Natural killer cell (primary cell): ENCODE measurements around the gene ZC3HAV1. TPM values are rescaled to one million over a fixed set of nuclear protein-coding genes. Genes with fewer than 3 reads are reported as not detected.

Source experiments
- ATAC-seq, 3 donors: fragments of 150-1000 bp in 2 of 3; fragments of 200-7000 bp in 1 of 3; cut with Tn5 transposase; 1 replicate in 1 of 3; 2 replicates in 2 of 3; pipeline ENCODE4 v1.10.0; 2021; ENCODE audit warnings: mild to moderate bottlenecking in 2 of 3, moderate library complexity in 2 of 3
- DNase-seq, 2 donors: peaks; one replicate each; pipeline versions ENCODE4 v3.0.0 to v3.0.0-alpha.2; 2013 to 2021; ENCODE audit warnings: mixed read lengths in 1 of 2
- H3K27ac ChIP-seq: one replicate; pipeline ENCODE4 v1.5.1; 2013; ENCODE audit warnings: mild to moderate bottlenecking, low read length
- H3K27me3 ChIP-seq: one replicate; pipeline ENCODE4 v1.6.1; 2013; ENCODE audit warnings: low read length; ENCODE audit not compliant: control insufficient read depth, insufficient read depth
- H3K36me3 ChIP-seq: one replicate; pipeline ENCODE4 v1.6.1; 2013; ENCODE audit warnings: low read length; ENCODE audit not compliant: control insufficient read depth, insufficient read depth
- H3K4me1 ChIP-seq: one replicate; pipeline ENCODE4 v1.6.1; 2013; ENCODE audit warnings: low read length; ENCODE audit not compliant: control insufficient read depth, insufficient read depth
- H3K4me3 ChIP-seq: one replicate; pipeline ENCODE4 v1.5.1; 2013; ENCODE audit warnings: low read length
- H3K9me3 ChIP-seq: one replicate; pipeline ENCODE4 v1.6.1; 2013; ENCODE audit warnings: low read length; ENCODE audit not compliant: control insufficient read depth, insufficient read depth
- H3K27ac Mint-ChIP-seq, 2 donors: one replicate each; pipeline ENCODE4 v1.8.0; 2022; ENCODE audit warnings: mild to moderate bottlenecking in 2 of 2, mixed read lengths in 2 of 2, moderate library complexity in 1 of 2
- H3K27me3 Mint-ChIP-seq, 2 donors: one replicate each; pipeline ENCODE4 v1.8.0; 2022; ENCODE audit warnings: low read depth in 2 of 2, mixed read lengths in 2 of 2
- H3K36me3 Mint-ChIP-seq: one replicate; pipeline ENCODE4 v1.8.0; 2022; ENCODE audit warnings: mixed read lengths
- H3K4me1 Mint-ChIP-seq, 2 donors: one replicate each; pipeline ENCODE4 v1.8.0; 2022; ENCODE audit warnings: mixed read lengths in 2 of 2
- H3K4me3 Mint-ChIP-seq: one replicate; pipeline ENCODE4 v1.8.0; 2022; ENCODE audit warnings: mild to moderate bottlenecking, moderate library complexity, mixed read lengths
- H3K9me3 Mint-ChIP-seq, 2 donors: one replicate each; pipeline ENCODE4 v1.8.0; 2022; ENCODE audit warnings: mixed read lengths in 2 of 2
- CTCF ChIP-seq: fragments of 200-600 bp; IDR thresholded peaks from one replicate; pipeline ENCODE4 v1.8.0; 2022; ENCODE audit warnings: antibody characterized with exemption
- WGBS: methylation state at CpG from one replicate; pipeline ENCODE4 v1.1.7; 2013; ENCODE audit warnings: missing lambda C conversion rate; ENCODE audit not compliant: insufficient coverage; 5-methylcytosine and 5-hydroxymethylcytosine counted together
- intact Hi-C: fragments of 100-400 bp; cut with micrococcal nuclease; formaldehyde crosslinking; loops from one replicate; pipeline ENCODE4 v1.14.2; 2022
- total RNA-seq, 4 donors: library from RNA; stranded (reverse); fragments of 120-200 nt in 1 of 4; gene quantifications; one replicate each; pipeline versions ENCODE4 v1.2.3 to v1.2.4, GENCODE V29; 2013 to 2022

ZC3HAV1 gene
- total RNA-seq, 3 donors from 2014 or later (not counting 1 experiment from before 2014, with no cell fraction given), result 129 to 153 (median 137) TPM

- Mint-ChIP-seq H3K4me3 (peak overlapping the region; percentile 88), H3K36me3 (peaks cover 15% of the 10 kb centered on the region), H3K27ac (peak overlapping the region; percentile 86 to 91), H3K9me3 (no peaks in the 10 kb centered on the region), H3K27me3 (no peaks in the 10 kb centered on the region), H3K4me1 (peaks cover 47 to 59% of the 10 kb centered on the region in 2 donors)
- peak; percentile 84 to 89 (median 86) for ATAC-seq
- peaks cover 17% of the 10 kb centered on the region for H3K4me1 ChIP-seq
- no peak overlapping the region for H3K4me3 ChIP-seq
- H3K27me3 ChIP-seq, result no peaks in the 10 kb centered on the region
- H3K36me3 ChIP-seq, result peaks cover 36% of the 10 kb centered on the region
- no peak for TF ChIP-seq CTCF
- no peaks in the 10 kb centered on the region for H3K9me3 ChIP-seq
- peak overlapping the region; percentile 73 for H3K27ac ChIP-seq
- WGBS, result 34% methylated on average over 12 of the region's 14 CpGs
- DNase-seq, result peak; percentile 72 to 77
- intact Hi-C loops, result loop anchor here (1.0 kb wide), 2 partner anchors 27 to 31 kb away; no protein-coding TSS in a partner anchor
Measured at GRCh38 chr7:139043823-139044812, 65.4 kb downstream of the ZC3HAV1 start.

GRCh38 chr7:139041378-139042085 lies 68.0 kb downstream of the ZC3HAV1 start:
- Histone ChIP-seq H3K4me1 (peaks cover 17% of the 10 kb centered on the region), H3K4me3 (no peak overlapping the region), H3K27ac (no peak overlapping the region), H3K27me3 (no peaks in the 10 kb centered on the region), H3K36me3 (peaks cover 12% of the 10 kb centered on the region), H3K9me3 (no peaks in the 10 kb centered on the region)
- no peak for TF ChIP-seq CTCF
- H3K4me1 Mint-ChIP-seq, result peaks cover 43 to 54% of the 10 kb centered on the region in 2 donors
- no peak overlapping the region for H3K4me3 Mint-ChIP-seq
- peaks cover 0 to 9% of the 10 kb centered on the region in 2 donors for H3K27me3 Mint-ChIP-seq
- H3K9me3 Mint-ChIP-seq, result no peaks in the 10 kb centered on the region
- 70% methylated on average over 6 of the region's 6 CpGs for WGBS
- intact Hi-C loops, result no loop called here
- peak overlapping the region in 1 of 2 donors; percentile 44 for H3K27ac Mint-ChIP-seq
- peaks cover 4% of the 10 kb centered on the region for H3K36me3 Mint-ChIP-seq
- ATAC-seq (no peak), DNase-seq (peak in 1 of 2 donors; percentile 31)

- H3K27me3 ChIP-seq, result no peaks in the 10 kb centered on the region
- no peaks in the 10 kb centered on the region for H3K9me3 Mint-ChIP-seq
- intact Hi-C loops, result no loop called here
- H3K4me3 ChIP-seq, result no peak overlapping the region
- WGBS, result 94% methylated on average over 2 of the region's 2 CpGs
- H3K27ac ChIP-seq, result no peak overlapping the region
- H3K4me1 ChIP-seq, result peaks cover 23% of the 10 kb centered on the region
- TF ChIP-seq CTCF, result no peak
- peaks cover 22 to 37% of the 10 kb centered on the region in 2 donors for H3K4me1 Mint-ChIP-seq
- peaks cover 0 to 12% of the 10 kb centered on the region in 2 donors for H3K27me3 Mint-ChIP-seq
- DNase-seq, result no peak
- no peaks in the 10 kb centered on the region for H3K36me3 ChIP-seq
- H3K4me3 Mint-ChIP-seq, result peak overlapping the region; percentile 5
- H3K36me3 Mint-ChIP-seq, result no peaks in the 10 kb centered on the region
- H3K27ac Mint-ChIP-seq, result no peak overlapping the region
- no peak for ATAC-seq
- no peaks in the 10 kb centered on the region for H3K9me3 ChIP-seq
Measured at GRCh38 chr7:139038691-139039090, 70.8 kb downstream of the ZC3HAV1 start.
